CD14-positive monocyte (primary cell): ENCODE data around the gene PATJ. TPM values are rescaled to one million over a fixed set of nuclear protein-coding genes. Genes with fewer than 3 reads are reported as not detected.
A peak's percentile ranks its signal among the peaks of the same experiment; 100 is the strongest.

Experiments
- DNase-seq, 3 donors: peaks; one replicate each; pipeline ENCODE4 v3.0.0-alpha.2; 2011 to 2022
- H2AFZ ChIP-seq: 2 replicates; pipeline ENCODE4 v1.6.0; 2012; ENCODE audit warnings: mild to moderate bottlenecking, low read depth, low read length, inconsistent platforms; ENCODE audit not compliant: insufficient read depth, poor library complexity, severe bottlenecking
- H3K27ac ChIP-seq, 2 donors: 1 replicate in 1 of 2; 2 replicates in 1 of 2; pipeline ENCODE4 v1.5.1; 2012 to 2013; ENCODE audit warnings: low read length in 2 of 2, control low read depth in 1 of 2, inconsistent platforms in 1 of 2, low read depth in 1 of 2, mild to moderate bottlenecking in 1 of 2
- H3K27me3 ChIP-seq, 2 donors: one replicate each; pipeline versions ENCODE4 v1.6.0 to v1.6.1; 2011 to 2013; ENCODE audit warnings: low read length in 2 of 2; ENCODE audit not compliant: control insufficient read depth in 2 of 2, insufficient read depth in 2 of 2
- H3K36me3 ChIP-seq, 2 donors: replicated peaks in 1 of 2; 1 replicate in 1 of 2; 2 replicates in 1 of 2; pipeline versions ENCODE4 v1.5.1 to v1.6.1; 2012 to 2013; ENCODE audit warnings: low read length in 2 of 2, control low read depth in 1 of 2, inconsistent platforms in 1 of 2, mild to moderate bottlenecking in 1 of 2; ENCODE audit not compliant: insufficient read depth in 2 of 2, control insufficient read depth in 1 of 2
- H3K4me1 ChIP-seq, 2 donors: 1 replicate in 1 of 2; 2 replicates in 1 of 2; pipeline versions ENCODE4 v1.5.1 to v1.6.1; 2012 to 2013; ENCODE audit warnings: low read length in 2 of 2, control low read depth in 1 of 2, inconsistent platforms in 1 of 2, mild to moderate bottlenecking in 1 of 2, moderate library complexity in 1 of 2; ENCODE audit not compliant: insufficient read depth in 2 of 2, control insufficient read depth in 1 of 2
- H3K4me2 ChIP-seq: replicated peaks from 2 replicates; pipeline ENCODE3; 2012; ENCODE audit warnings: low read length, moderate library complexity, mild to moderate bottlenecking; ENCODE audit not compliant: poor library complexity, severe bottlenecking; ENCODE audit errors: extremely low read depth
- H3K4me3 ChIP-seq, 3 experiments: fragments of 200-600 bp in 1 of 3; sonication (generic) in 1 of 3; replicated peaks in 1 of 3; 1 replicate in 2 of 3; 2 replicates in 1 of 3; pipeline ENCODE4 v1.5.1; 2011 to 2013; ENCODE audit warnings: low read length in 3 of 3, mild to moderate bottlenecking in 3 of 3, control low read depth in 2 of 3, low read depth in 2 of 3, inconsistent platforms in 1 of 3, moderate library complexity in 1 of 3
- H3K79me2 ChIP-seq: 2 replicates; pipeline ENCODE4 v1.6.0; 2012; ENCODE audit warnings: mild to moderate bottlenecking, control low read depth, inconsistent platforms, low read length, moderate library complexity; ENCODE audit not compliant: insufficient read depth
- H3K9ac ChIP-seq: 2 replicates; pipeline ENCODE4 v1.6.0; 2017; ENCODE audit warnings: low read length, mild to moderate bottlenecking; ENCODE audit not compliant: insufficient read depth, poor library complexity, severe bottlenecking
- H3K9me3 ChIP-seq, 2 donors: replicated peaks in 1 of 2; 1 replicate in 1 of 2; 2 replicates in 1 of 2; pipeline versions ENCODE4 v1.5.1 to v1.6.1; 2012 to 2013; ENCODE audit warnings: low read length in 2 of 2, control low read depth in 1 of 2; ENCODE audit not compliant: control insufficient read depth in 1 of 2, insufficient read depth in 1 of 2
- H4K20me1 ChIP-seq: 2 replicates; pipeline ENCODE4 v1.6.0; 2012; ENCODE audit warnings: mild to moderate bottlenecking, low read length, control low read depth, moderate library complexity; ENCODE audit not compliant: insufficient read depth
- H3K27ac Mint-ChIP-seq, 7 donors: one replicate each; pipeline ENCODE4 v1.8.0; 2020; ENCODE audit warnings: mild to moderate bottlenecking in 7 of 7, mixed read lengths in 7 of 7, moderate library complexity in 6 of 7, inconsistent platforms in 2 of 7
- H3K27me3 Mint-ChIP-seq, 3 donors: one replicate each; pipeline ENCODE4 v1.8.0; 2021 to 2022; ENCODE audit warnings: low read depth in 3 of 3, mild to moderate bottlenecking in 3 of 3, mixed read lengths in 3 of 3, moderate library complexity in 3 of 3, inconsistent platforms in 1 of 3
- H3K36me3 Mint-ChIP-seq, 2 donors: one replicate each; pipeline ENCODE4 v1.8.0; 2020; ENCODE audit warnings: mixed read lengths in 2 of 2, inconsistent platforms in 1 of 2, mild to moderate bottlenecking in 1 of 2
- H3K4me1 Mint-ChIP-seq: one replicate; pipeline ENCODE4 v1.8.0; 2020; ENCODE audit warnings: mild to moderate bottlenecking, mixed read lengths
- H3K4me3 Mint-ChIP-seq, 2 donors: one replicate each; pipeline ENCODE4 v1.8.0; 2020; ENCODE audit warnings: mild to moderate bottlenecking in 2 of 2, mixed read lengths in 2 of 2, moderate library complexity in 1 of 2
- H3K9me3 Mint-ChIP-seq, 7 donors: one replicate each; pipeline ENCODE4 v1.8.0; 2020 to 2022; ENCODE audit warnings: mixed read lengths in 7 of 7, mild to moderate bottlenecking in 6 of 7, moderate library complexity in 6 of 7, inconsistent platforms in 2 of 7
- CTCF ChIP-seq: fragments of 200-600 bp; IDR thresholded peaks from one replicate; pipeline ENCODE4 v1.8.0; 2022; ENCODE audit warnings: antibody characterized with exemption, mild to moderate bottlenecking
- WGBS: methylation state at CpG from one replicate; pipeline ENCODE4 v1.1.5; 2013; ENCODE audit warnings: missing lambda C conversion rate; ENCODE audit not compliant: insufficient coverage; 5-methylcytosine and 5-hydroxymethylcytosine counted together
- intact Hi-C, 2 donors: fragments of 100-400 bp; cut with micrococcal nuclease; formaldehyde crosslinking; loops; one replicate each; pipeline versions ENCODE4 v1.15.0 to v1.15.1; 2023
- polyA plus RNA-seq, 3 donors: library from polyadenylated mRNA; depleted of rRNA in 1 of 3; unstranded in 2 of 3; stranded (reverse) in 1 of 3; fragments of 300-500 nt in 2 of 3; fragments of >200 nt in 1 of 3; fragmentation: Illumina TruSeq in 2 of 3; gene quantifications; 1 replicate in 2 of 3; 2 replicates in 1 of 3; pipeline ENCODE4 v1.2.3, GENCODE V29; 2012 to 2021

The PATJ gene
- polyA plus RNA-seq, 3 donors = 0.01 to 0.23 TPM; not detected in 1

GRCh38 chr1:61743716-61744580, 1.7 kb downstream of the PATJ start:
- H3K27ac ChIP-seq = no peak overlapping the region
- no peaks in the 10 kb centered on the region for H3K9me3 ChIP-seq
- intact Hi-C loops = no loop called here
- H3K4me3 Mint-ChIP-seq = peak overlapping the region in 1 of 2 donors; percentile 5
- WGBS = 96% methylated on average over 2 of the region's 6 CpGs
- no peaks in the 10 kb centered on the region for H4K20me1 ChIP-seq
- H3K36me3 ChIP-seq = no peaks in the 10 kb centered on the region
- no peak overlapping the region for H3K4me3 ChIP-seq
- peaks cover 14 to 22% of the 10 kb centered on the region in 2 donors for H3K4me1 ChIP-seq
- no peak for TF ChIP-seq CTCF
- H3K79me2 ChIP-seq = no peaks in the 10 kb centered on the region
- DNase-seq = no peak
- no peak overlapping the region for H3K4me2 ChIP-seq
- H2AFZ ChIP-seq = peak overlapping the region; percentile 83
- no peak overlapping the region for H3K9ac ChIP-seq
- H3K27me3 Mint-ChIP-seq = peaks cover 18 to 23% (median 18%) of the 10 kb centered on the region in 3 donors
- H3K27me3 ChIP-seq = peaks cover 4 to 11% of the 10 kb centered on the region in 2 donors
- no peaks in the 10 kb centered on the region for H3K9me3 Mint-ChIP-seq
- H3K27ac Mint-ChIP-seq = no peak overlapping the region
- no peaks in the 10 kb centered on the region for H3K36me3 Mint-ChIP-seq
- H3K4me1 Mint-ChIP-seq = peaks cover 20% of the 10 kb centered on the region

- H3K4me3 Mint-ChIP-seq = no peak overlapping the region
- H2AFZ ChIP-seq = no peak overlapping the region
- no peaks in the 10 kb centered on the region for H3K9me3 ChIP-seq
- no peak overlapping the region for H3K4me2 ChIP-seq
- peaks cover 7% of the 10 kb centered on the region for H3K4me1 Mint-ChIP-seq
- H3K27ac Mint-ChIP-seq = no peak overlapping the region
- no peaks in the 10 kb centered on the region for H3K36me3 Mint-ChIP-seq
- intact Hi-C loops = no loop called here
- no peaks in the 10 kb centered on the region for H3K79me2 ChIP-seq
- H3K27ac ChIP-seq = no peak overlapping the region
- no peaks in the 10 kb centered on the region for H3K9me3 Mint-ChIP-seq
- no peak overlapping the region for H3K4me3 ChIP-seq
- no peaks in the 10 kb centered on the region for H4K20me1 ChIP-seq
- peaks cover 13 to 16% (median 15%) of the 10 kb centered on the region in 3 donors for H3K27me3 Mint-ChIP-seq
- peaks cover 7 to 14% of the 10 kb centered on the region in 2 donors for H3K4me1 ChIP-seq
- H3K27me3 ChIP-seq = peaks cover 4 to 11% of the 10 kb centered on the region in 2 donors
- TF ChIP-seq CTCF = no peak
- WGBS = no CpG with 5 or more reads among the region's 1 CpG
- no peak for DNase-seq
- no peak overlapping the region for H3K9ac ChIP-seq
- H3K36me3 ChIP-seq = no peaks in the 10 kb centered on the region
These were observed 4.5 kb downstream of the PATJ start for GRCh38 chr1:61746813-61747212.
